ENCODE results near the gene ABCG5.

ABCG5 gene

DNA sequence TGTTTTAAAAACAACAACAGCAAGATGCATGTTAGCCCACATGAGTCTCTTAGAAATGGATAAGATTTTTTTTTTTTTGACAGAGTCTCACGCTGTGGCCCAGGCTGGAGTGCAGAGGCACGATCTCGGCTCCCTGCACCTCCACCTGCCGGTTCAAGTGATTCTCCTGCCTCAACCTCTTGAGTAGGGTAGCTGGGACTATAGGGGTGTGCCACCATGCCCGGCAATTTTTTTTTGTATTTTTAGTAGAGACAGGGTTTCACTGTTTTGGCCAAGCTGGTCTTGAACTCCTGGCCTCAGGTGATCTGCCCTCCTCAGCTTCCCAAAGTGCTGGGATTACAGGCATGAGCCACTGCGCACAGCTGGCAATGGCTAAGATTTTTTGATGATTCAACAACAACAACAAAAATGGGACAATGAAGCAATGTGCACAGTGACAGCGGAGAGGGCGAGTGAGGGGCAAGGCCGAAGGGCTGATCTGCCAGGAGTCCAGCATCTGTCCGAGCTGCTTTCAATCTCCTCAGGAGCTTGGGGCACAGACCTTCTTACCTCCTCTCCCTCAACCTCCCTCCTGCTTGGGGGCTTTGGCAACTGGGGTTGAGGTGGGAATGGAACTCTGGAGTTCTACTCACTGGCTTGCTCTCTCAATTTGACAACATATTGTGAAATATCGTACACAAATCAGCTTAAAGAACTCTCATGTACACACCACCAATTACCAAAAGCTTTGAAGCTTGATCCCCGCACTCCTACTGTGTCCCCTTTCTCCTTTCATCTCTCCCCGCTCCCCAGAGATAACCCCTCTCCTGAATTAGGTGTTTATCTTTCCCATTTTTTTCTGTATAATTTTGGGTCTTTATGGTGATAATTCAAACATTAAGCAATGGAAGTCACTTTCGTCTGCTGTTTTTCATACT is 3.6 kb upstream of the ABCG5 start:
- no peak for DNase-seq (ENCODE audit: low read depth in 2 of 2)

DNA sequence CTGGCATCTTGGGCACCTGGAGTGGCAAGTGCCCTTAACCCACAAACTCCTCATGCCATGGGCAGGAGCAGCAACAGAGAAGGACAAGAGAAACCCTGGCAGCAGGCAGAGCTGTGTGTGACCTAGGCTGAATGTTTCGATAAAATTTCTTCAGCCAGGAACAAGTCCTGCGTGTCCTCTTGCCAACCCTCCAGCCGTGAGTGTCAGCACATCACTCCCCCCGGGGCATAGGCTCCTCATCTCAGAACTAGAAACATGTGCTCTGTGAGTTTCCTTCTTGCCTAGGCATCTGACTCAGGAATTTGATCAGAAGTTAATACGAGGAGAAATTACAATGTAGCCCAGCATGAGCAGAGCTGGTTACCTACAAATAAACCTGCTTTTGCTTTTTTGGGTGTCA is 2.3 kb upstream of the ABCG5 start:
- no peak for DNase-seq (ENCODE audit: low read depth in 2 of 2)

DNA sequence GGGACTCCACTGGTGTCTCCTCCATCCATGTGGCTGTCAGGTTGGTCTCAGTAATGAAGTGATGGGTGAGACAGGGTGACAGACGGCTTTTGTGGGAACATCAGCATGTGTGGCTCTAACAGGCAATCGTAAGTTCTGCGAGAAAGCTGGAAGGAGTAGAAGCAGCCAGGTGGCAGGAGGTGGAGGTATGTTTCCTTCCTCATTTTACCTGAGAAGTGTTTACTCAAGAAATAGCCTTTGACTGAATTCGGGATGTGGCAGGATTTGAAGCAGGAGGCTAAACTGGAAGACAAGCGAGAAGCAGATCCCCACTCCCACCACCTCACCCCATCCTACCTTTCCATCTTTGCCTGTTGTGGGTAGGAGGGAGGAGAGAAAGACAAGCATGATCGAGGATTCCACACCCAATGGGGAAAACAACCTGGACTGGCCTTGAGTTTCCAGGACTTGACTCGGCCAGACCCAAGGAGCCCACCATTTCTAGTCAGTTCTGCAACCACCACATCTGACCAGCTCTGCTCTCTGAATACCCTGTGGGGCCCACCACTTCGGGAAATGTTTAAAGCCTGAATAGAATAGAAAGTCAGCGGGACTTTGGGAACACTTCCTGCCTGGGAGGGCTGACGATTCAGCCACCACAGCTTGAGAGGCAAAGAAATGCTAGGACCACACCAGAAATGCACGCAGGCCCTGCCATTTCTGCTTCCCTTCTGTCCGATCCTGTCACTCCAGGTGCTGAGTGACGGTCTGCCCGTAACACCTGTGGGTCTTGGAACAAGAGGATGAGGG is 1.3 kb upstream of the ABCG5 start:
- DNase-seq (ENCODE audit: low read depth in 2 of 2), result no peak

DNA sequence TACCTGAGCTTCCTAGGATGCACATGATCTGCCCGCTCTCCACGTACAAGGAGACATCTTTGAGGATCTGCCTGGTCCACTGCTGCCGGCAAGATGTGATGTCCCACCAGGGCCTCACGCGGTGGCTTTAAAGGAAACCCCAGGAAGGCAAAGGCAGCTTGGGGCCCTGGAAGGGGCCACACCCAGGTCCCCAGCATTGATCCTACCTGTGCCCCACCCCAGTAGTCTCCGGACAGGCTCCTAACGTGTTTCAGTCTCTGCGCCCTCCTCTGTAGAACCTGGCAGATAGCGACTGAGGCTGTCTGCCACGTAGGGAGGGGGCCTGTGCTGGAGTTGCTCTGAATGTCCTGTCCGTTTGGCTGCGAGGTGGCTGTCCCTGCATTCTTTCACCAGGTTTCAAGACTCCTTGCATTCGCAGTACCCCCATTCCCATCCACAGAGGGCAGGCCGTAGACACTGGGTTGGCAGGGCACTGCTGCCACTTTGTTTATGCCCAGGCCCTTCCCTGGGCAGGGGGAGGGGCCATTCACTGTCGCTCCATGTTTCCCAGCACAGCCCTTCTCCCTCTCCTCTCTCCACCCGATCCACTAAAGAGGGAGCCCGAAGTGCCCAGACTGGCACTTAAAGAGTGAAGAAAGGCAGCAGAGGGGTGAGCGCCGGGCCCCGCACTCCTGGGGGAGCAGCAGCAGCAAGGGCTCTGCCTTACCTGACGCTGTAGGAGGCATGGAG is 644 bp downstream of the ABCG5 start:
- DNase-seq (ENCODE audit: low read depth in 2 of 2), result no peak

DNA sequence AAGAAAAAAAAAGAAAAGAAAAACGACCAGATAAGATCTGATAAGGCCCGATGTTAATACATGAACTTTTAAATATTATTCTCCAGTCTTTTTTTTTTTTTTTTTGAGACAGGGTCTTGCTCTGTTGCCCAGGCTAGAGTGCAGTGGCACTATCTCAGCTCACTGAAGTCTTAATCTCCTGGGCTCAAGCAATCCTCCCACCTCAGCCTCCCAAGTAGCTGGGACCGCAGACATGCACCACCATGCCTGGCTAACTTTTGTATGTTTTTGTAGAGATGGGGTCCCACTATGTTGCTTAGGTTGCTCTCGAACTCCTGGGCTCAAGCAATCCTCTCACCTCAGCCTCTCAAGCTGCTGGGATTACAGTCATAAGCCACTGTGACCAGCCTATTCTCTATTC is 1.6 kb downstream of the ABCG5 start:
- no peak for DNase-seq (ENCODE audit: low read depth in 2 of 2)

DNA sequence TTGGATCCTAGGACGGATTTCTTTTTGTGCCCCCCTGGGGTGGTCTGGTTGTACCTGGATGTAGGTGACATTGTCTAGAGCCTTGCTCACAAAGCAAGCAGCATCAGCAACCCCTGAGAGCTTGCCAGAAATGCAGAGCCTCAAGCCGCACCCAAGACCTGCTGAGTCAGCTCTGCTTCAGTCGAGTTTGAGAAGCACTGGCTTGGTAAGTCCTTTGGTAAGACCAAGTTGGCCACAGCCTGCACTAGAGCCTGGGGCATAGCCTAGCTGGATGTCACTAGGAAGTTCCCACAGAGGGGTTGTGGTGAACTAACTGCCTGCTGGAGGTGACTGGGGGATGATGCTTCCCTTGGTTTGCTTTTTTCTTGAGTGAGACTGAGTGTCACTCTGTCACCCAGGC is 6.2 kb downstream of the ABCG5 start:
- DNase-seq (ENCODE audit: low read depth in 2 of 2), result no peak

DNA sequence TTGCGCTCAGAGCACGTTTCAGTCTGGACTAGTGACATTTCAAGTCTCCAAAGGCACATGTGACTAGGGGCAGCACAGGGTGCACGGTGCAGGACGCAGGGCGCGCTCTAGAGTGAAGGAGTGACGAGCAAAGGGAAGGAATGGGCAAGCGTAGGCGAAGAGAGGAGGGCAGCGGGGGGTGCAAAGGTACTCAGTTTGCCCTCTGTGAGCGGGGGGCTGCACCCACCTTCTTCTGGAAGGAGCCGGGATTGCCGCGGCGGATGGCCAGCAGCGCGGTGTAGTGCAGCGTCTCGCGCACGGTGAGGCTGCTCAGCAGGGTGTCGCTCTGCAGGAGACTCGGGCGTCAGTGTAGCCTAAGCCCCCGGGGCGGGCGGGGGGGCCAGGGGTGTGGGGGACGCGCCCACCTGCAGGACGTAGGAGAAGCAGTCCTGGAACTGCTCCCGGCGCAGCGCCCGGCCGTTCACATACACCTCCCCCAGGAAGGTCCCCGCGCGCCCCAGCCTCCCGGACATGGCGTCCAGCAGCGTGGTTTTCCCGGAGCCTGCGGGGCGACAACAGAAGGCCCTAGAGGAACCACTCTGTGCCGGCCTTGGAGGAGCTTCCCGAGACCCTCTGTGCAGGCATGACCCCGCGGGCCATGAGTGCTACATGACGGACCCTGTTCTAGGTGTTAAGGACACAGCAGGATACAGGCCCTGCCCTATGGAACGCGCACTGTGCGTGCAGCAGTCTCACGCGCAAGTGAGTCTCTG is 6.9 kb downstream of the ABCG5 start:
- DNase-seq (ENCODE audit: low read depth in 2 of 2), result no peak

DNA sequence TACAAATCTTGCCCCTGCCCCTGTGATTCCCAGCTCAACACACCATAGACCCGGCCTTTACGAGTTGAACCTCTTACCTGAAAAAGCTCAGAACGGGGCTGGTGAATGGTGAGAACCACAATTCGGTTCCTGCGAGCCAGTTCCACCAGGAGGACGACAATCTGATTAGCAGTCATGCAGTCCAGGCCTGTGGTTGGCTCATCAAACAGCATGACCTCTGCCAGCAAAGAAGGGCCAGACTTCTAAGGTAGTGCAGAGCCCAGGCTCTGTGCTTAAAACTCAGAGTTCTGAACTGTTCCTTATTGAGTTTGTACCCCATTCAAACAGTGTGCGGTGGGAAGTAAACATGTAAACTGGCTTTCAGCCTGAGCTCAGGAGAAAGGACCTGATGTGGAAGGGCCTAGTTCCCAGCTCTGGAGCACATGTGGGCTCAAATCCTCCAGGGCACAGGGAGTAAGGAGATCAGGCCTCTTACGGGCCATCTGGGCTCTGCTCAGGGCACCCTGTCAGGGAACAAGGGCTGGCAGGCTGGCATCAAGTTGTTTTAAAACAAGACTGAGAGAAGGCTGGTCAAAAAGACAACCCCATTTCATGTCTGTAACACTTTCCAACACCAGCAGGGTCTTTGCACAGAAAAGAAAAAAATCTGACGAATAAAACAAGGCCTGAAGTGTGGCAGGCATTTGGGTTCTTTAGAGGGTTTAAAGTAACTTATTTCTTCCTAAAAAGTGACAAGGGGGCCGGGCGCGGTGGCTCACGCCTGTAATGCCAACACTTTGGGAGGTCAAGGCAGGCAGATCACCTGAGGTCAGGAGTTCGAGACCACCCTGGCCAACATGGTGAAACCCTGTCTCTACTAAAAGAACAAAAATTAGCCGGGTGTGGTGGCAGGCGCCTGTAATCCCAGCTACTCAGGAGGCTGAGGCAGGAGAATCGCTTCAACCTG is 12.1 kb downstream of the ABCG5 start:
- no peak for DNase-seq (ENCODE audit: low read depth in 2 of 2)

DNA sequence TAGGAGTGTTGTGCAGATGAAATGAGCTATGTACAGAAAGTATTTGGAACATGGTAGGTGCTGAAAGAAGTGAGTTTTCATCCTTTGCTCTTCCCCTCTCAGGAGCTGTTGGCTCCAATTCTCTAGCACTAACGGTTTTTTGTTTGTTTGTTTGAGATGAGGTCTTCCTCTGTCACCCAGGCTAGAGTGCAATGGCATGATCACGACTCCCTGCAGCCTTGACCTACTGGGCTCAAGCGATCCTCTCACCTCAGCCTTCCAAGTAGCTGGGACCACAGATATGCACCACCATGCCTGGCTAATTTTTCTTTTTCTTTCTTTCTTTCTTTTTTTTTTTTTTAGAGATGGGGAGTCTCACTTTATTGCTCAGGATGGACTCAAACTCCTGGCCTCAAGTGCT is 12.8 kb downstream of the ABCG5 start:
- no peak for DNase-seq (ENCODE audit: low read depth in 2 of 2)

DNA sequence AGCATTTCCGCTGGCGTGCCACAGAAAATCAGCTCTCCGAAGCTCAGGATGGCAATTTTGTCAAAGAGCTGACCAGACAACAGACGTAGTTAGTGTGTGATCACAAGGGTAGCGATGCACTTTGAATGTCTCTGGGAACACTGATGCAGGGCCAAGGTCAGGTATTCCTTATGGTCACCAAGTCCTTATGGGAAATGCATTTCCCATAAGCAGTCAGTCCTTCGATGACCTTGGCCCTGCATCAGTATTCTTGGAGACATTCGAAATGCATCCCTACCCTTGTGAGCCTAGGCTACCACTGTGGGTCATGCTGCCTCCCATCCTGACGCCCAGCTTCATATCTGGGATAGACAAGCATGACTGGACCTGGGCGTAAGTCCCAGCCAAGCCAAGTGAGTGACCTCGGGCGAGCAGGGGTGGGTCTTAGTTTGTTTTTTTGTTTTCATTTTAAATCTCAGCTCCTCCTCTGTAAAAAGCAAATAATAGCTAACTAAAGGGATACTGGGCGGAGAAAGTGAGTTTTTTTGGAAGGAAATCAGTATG is 13.6 kb downstream of the ABCG5 start:
- DNase-seq (ENCODE audit: low read depth in 2 of 2), result no peak

DNA sequence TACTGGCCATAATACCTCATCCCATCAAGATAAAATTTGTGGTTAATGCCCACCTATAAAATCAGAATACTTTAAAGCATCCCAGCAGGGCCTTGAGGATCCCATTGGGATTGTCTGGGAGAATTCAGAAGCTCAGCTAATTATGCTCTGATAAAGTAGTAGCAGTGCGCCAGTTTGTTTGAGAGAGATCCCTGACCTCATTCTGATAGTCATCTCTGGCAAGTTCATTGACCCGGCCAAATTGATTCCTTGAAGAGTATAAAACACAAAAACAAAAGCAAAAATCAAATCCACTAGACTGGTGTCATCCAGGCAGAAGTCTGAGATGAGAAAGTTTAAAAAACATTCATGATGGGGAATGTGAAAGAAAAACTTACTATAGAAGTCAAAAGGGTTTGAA is 14.1 kb downstream of the ABCG5 start:
- DNase-seq (ENCODE audit: low read depth in 2 of 2), result no peak

DNA sequence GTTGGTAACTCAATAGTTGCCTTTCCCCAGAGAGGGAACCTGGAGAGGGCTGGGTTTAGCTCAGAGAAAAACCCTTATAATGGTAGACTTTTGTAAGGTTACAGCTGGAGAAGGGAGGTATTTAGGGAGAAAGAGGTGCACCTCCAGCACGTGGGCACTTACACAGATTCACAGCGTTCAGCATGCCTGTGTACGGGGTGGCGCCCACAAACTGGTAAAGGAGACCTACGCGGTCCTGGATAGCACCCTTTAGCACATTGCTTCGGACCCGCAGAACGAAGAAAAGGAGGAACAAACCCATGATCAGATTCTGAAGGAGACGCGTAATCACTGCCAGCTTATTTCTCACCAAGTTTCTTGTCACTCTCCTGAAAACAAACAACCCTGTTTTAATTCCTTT is 14.9 kb downstream of the ABCG5 start:
- no peak for DNase-seq (ENCODE audit: low read depth in 2 of 2)

DNA sequence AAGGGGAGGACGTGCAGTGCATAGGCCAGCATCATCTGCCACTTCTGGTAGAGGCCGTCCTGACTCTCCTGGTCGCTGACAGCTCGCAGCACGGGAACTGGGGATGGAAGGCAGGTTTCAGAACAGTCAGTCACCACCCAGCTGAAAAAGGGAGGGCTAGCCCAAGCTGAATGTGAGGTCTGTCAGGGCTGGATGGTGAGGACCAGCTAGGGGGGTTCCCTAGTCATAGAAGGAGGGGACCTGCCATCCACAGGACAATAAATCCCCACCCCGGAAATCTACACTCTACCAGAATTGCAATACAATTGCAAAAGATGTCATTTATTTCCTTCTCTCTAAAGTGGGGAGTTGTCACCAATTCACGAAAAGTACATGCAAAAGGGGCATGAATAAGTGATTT is 15.8 kb downstream of the ABCG5 start:
- DNase-seq (ENCODE audit: low read depth in 2 of 2), result no peak

DNA sequence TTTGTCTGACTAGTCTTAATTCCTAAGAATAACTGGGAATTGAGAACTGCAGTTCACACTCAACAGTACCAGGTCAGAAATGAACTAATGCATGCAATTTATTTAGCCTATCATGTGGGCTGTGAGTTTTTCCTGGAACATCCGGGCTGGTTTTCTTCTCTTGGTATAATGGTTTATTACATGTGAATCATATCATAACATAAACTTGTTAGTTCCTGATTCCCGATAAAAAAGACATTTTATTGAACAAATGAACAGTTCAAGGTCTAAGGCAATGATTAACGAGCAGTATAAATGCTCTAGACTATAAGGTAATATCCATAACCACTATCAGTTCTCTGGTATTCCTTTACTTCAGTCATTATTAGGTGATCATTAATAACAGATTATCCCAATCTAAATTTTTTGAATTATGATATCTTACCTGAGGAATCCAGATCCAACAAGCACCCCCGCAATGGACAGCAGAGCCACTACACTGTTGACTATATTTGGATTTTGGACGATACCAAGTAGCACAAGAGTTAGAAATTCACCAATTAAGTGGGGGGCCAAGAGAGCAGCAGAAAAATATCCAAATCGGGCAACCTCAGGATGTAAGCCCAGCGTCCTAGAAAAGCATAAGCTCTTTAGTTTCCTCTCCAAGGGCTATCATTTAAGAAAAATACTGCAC is 19.0 kb downstream of the ABCG5 start:
- DNase-seq (ENCODE audit: low read depth in 2 of 2), result no peak

DNA sequence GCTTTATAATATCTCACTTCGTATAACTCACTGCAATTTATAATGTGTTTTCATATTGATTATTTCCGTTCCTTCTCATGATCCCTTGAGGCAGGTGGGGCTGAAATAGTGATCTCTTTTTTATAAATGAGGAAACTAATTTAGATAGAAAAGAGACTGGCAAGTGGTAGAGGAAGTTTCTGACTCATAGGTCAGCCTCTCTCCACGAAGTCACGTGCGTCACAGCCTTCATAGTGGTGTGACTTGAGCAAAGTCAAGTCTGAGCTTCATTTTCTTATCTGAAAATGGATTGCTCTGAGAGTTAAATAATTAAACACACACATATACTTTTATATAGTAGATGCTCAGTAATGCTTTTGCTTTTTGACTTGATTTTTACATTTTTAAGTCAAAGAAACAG is 19.9 kb downstream of the ABCG5 start:
- DNase-seq (ENCODE audit: low read depth in 2 of 2), result peak; percentile 16 to 20

DNA sequence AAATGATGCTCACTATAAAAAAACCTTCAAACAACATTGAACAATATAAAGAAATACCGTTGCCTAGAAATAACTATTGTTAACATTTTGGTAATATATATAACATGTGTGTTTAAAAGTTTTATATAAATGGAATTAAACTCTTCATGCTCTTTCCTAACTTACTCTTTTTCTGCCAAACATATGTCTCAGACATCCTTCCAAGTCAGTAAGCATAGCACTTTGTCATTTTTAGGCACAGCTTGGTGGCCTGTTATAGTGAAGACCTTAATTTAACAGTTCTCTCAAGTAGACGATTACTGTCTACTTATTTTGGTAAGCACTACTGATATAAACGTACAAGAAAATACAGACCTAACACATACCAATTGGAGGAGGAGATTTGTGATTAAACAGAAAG is 23.9 kb downstream of the ABCG5 start:
- no peak for DNase-seq (ENCODE audit: low read depth in 2 of 2)

DNA sequence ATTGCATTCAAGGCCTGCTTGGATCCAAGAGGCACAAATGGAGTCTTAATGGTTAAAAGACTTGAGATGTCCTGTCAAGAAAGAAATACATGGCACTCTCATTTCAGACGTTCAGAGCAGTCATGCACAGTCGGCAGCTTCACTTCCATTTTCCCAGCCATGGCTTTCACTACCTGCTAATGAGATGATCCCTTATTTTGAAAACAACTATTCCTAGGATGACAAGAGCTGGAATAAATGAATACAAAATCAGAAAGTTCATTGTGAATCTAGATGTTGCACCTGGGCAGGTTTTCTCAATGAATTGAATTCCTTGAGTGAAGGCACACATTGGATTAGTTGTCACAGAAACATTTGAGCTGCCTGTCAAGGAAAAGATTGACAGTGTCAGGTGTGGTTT is 25.7 kb downstream of the ABCG5 start:
- DNase-seq (ENCODE audit: low read depth in 2 of 2), result no peak

DNA sequence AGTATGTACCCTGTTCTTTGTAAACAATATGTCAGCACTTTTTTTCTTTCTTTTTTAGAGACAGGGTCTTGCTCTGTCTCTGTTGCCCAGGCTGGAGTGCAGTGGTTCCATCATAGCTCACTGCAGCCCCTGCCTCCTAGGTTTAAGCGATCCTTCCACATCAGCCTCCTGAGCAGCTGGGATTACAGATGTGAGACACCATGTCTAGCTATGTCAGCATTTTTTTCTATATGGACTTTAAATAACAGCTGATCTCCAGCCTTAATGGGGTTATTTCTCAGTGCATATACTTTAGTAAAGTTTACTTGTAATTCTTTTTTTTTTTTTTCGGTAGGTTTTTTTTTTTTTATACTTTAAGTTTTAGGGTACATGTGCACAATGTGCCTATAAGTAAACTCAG is 26.6 kb downstream of the ABCG5 start:
- DNase-seq (ENCODE audit: low read depth in 2 of 2), result no peak

DNA sequence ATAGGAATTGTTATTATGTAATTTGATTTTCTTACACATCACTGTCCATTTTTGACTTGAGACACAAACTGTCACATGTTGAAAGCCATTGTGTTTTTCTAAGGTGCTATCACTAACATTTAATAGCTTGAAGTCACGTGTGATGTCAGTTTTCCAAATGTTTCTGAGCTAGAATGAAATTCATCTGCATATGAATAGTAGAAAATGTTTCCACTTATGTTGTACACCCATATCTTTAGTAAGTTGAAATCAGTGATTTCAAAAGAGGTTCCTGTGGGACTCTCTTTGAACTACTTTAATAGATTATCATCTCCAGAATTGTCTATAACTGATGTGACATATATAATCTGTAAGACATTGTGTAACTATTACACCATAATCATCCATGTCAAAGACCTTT is 27.8 kb downstream of the ABCG5 start:
- no peak for DNase-seq (ENCODE audit: low read depth in 2 of 2)

DNA sequence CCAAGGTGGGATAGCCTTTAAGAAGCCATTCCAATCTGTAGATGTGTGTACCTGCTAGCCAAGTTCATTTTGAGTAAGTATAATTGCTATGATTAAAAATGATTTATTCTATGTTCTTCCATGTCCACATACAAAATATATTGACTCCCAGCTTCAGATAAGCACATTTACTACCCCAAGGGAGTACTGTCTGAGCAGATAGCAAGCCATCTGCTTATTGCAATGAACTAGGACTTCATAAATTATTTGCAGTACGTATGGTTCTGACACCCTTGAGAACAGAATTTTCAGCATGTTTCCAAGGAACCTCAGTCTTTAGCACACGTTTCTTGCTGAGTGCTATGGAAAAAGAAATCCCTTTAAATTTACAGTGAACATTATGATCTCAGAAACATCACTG is 28.2 kb downstream of the ABCG5 start:
- no peak for DNase-seq (ENCODE audit: low read depth in 2 of 2)

Data from stimulated activated CD4-positive, alpha-beta T cell treated with anti-CD3 and anti-CD28 coated beads, Interleukin-15, amount 100 ng/mL, for 48 hours (primary cell).